HEK293 (cell line): ENCODE measurements around the gene FGR.

Source experiments
- CTCF ChIA-PET: fragments of 350-600 bp; formaldehyde crosslinking; extraction: SDS; loops from one replicate; lab custom pipeline; 2021; ENCODE audit warnings: antibody characterized with exemption; lab: Yijun Ruan, JAX
- POLR2A ChIA-PET: fragments of 300-600 bp; formaldehyde crosslinking; extraction: SDS; loops from one replicate; lab custom pipeline; 2020; ENCODE audit warnings: antibody characterized with exemption, inconsistent platforms; lab: Yijun Ruan, JAX
- H3K27ac ChIP-seq: fragments of 200-500 bp; sonication (Bioruptor generic); 2 replicates; pipeline ENCODE4 v1.5.1; 2014; ENCODE audit warnings: low read depth, low read length, control low read depth, inconsistent platforms; ENCODE audit errors: extremely low read depth
- H3K36me3 ChIP-seq, 2 experiments: fragments of 200-500 bp in 1 of 2; sonication (Bioruptor generic) in 1 of 2; 1 replicate in 1 of 2; 2 replicates in 1 of 2; pipeline ENCODE4 v1.5.1; 2014 to 2017; ENCODE audit warnings: inconsistent platforms in 2 of 2, low read length in 2 of 2; ENCODE audit not compliant: control insufficient read depth in 2 of 2, insufficient read depth in 1 of 2
- H3K4me1 ChIP-seq: fragments of 200-500 bp; sonication (Bioruptor generic); 2 replicates; pipeline ENCODE4 v1.5.1; 2014; ENCODE audit warnings: mild to moderate bottlenecking, low read length, inconsistent platforms; ENCODE audit not compliant: control insufficient read depth, insufficient read depth
- H3K4me3 ChIP-seq: 2 replicates; pipeline ENCODE4 v1.5.1; 2011; ENCODE audit warnings: low read depth, mild to moderate bottlenecking, control low read depth, low read length, moderate library complexity
- H3K9me3 ChIP-seq: fragments of 200-500 bp; sonication (Bioruptor generic); 2 replicates; pipeline ENCODE4 v1.5.1; 2014; ENCODE audit warnings: low read depth, low read length, inconsistent platforms; ENCODE audit not compliant: control insufficient read depth, insufficient read depth
- AEBP2 ChIP-seq: fragments of 450-650 bp; formaldehyde crosslinking; IDR thresholded peaks from 2 replicates; pipeline ENCODE4 v1.5.1; 2016; ENCODE audit warnings: missing biosample characterization, missing genetic modification characterization, borderline replicate concordance
- BCL11B ChIP-seq: fragments of 450-650 bp; formaldehyde crosslinking; IDR thresholded peaks from 2 replicates; pipeline ENCODE4 v1.5.1; 2016; ENCODE audit warnings: low read depth, missing biosample characterization, missing genetic modification characterization
- GLIS2 ChIP-seq: fragments of 450-650 bp; formaldehyde crosslinking; IDR thresholded peaks from 2 replicates; pipeline ENCODE4 v1.5.1; 2016; ENCODE audit warnings: missing biosample characterization, missing genetic modification characterization
- OVOL3 ChIP-seq: fragments of 450-650 bp; formaldehyde crosslinking; IDR thresholded peaks from 2 replicates; pipeline ENCODE4 v1.5.1; 2016; ENCODE audit warnings: missing biosample characterization, missing genetic modification characterization
- SCRT2 ChIP-seq: fragments of 450-650 bp; formaldehyde crosslinking; IDR thresholded peaks from 2 replicates; pipeline ENCODE4 v1.5.1; 2016; ENCODE audit warnings: missing biosample characterization, missing genetic modification characterization
- ZBTB17 ChIP-seq: fragments of 450-650 bp; formaldehyde crosslinking; IDR thresholded peaks from 2 replicates; pipeline ENCODE4 v1.5.1; 2016; ENCODE audit warnings: missing biosample characterization, missing genetic modification characterization
- ZNF121 ChIP-seq: fragments of 450-650 bp; formaldehyde crosslinking; IDR thresholded peaks from 2 replicates; pipeline ENCODE4 v1.5.1; 2016; ENCODE audit warnings: missing biosample characterization, missing genetic modification characterization
- ZNF138 ChIP-seq: fragments of 450-650 bp; formaldehyde crosslinking; IDR thresholded peaks from 2 replicates; pipeline ENCODE4 v1.5.1; 2016; ENCODE audit warnings: missing biosample characterization, missing genetic modification characterization, borderline replicate concordance
- ZNF146 ChIP-seq: fragments of 450-650 bp; formaldehyde crosslinking; IDR thresholded peaks from 2 replicates; pipeline ENCODE4 v1.5.1; 2016; ENCODE audit warnings: missing biosample characterization, missing genetic modification characterization
- ZNF223 ChIP-seq: fragments of 450-650 bp; formaldehyde crosslinking; IDR thresholded peaks from 2 replicates; pipeline ENCODE4 v1.5.1; 2016; ENCODE audit warnings: missing biosample characterization, missing genetic modification characterization
- ZNF341 ChIP-seq: fragments of 450-650 bp; formaldehyde crosslinking; IDR thresholded peaks from 2 replicates; pipeline ENCODE4; 2016; ENCODE audit warnings: low read depth, missing biosample characterization, missing genetic modification characterization
- ZNF391 ChIP-seq: fragments of 450-650 bp; formaldehyde crosslinking; IDR thresholded peaks from 2 replicates; pipeline ENCODE4 v1.5.1; 2016; ENCODE audit warnings: low read depth, missing biosample characterization, missing genetic modification characterization, borderline replicate concordance
- ZNF398 ChIP-seq: fragments of 450-650 bp; formaldehyde crosslinking; IDR thresholded peaks from 2 replicates; pipeline ENCODE4 v1.5.1; 2017; ENCODE audit warnings: missing biosample characterization, missing genetic modification characterization
- ZNF426 ChIP-seq: fragments of 450-650 bp; formaldehyde crosslinking; IDR thresholded peaks from 2 replicates; pipeline ENCODE4 v1.5.1; 2017; ENCODE audit warnings: missing biosample characterization, missing genetic modification characterization, mild to moderate bottlenecking, inconsistent platforms, moderate library complexity
- ZNF433 ChIP-seq: fragments of 450-650 bp; formaldehyde crosslinking; IDR thresholded peaks from 2 replicates; pipeline ENCODE4 v1.5.1; 2016; ENCODE audit warnings: missing biosample characterization, missing genetic modification characterization, low read depth
- ZNF529 ChIP-seq: fragments of 450-650 bp; formaldehyde crosslinking; IDR thresholded peaks from 2 replicates; pipeline ENCODE4 v1.5.1; 2017; ENCODE audit warnings: missing genetic modification characterization, missing biosample characterization; ENCODE audit not compliant: insufficient replicate concordance
- ZNF600 ChIP-seq: fragments of 450-650 bp; formaldehyde crosslinking; IDR thresholded peaks from 2 replicates; pipeline ENCODE4 v1.5.1; 2016; ENCODE audit warnings: missing biosample characterization, missing genetic modification characterization
- ZNF645 ChIP-seq: fragments of 450-650 bp; formaldehyde crosslinking; IDR thresholded peaks from 2 replicates; pipeline ENCODE4; 2016; ENCODE audit warnings: missing biosample characterization, missing genetic modification characterization
- ZNF658 ChIP-seq: fragments of 450-650 bp; formaldehyde crosslinking; IDR thresholded peaks from 2 replicates; pipeline ENCODE4; 2016; ENCODE audit warnings: missing biosample characterization, missing genetic modification characterization
- ZNF670 ChIP-seq: fragments of 450-650 bp; formaldehyde crosslinking; IDR thresholded peaks from 2 replicates; pipeline ENCODE4 v1.5.1; 2016; ENCODE audit warnings: missing biosample characterization, missing genetic modification characterization, low read depth
- ZSCAN23 ChIP-seq: fragments of 450-650 bp; formaldehyde crosslinking; IDR thresholded peaks from 2 replicates; pipeline ENCODE4 v1.5.1; 2016; ENCODE audit warnings: missing biosample characterization, missing genetic modification characterization
- ZSCAN4 ChIP-seq: fragments of 450-650 bp; formaldehyde crosslinking; IDR thresholded peaks from 2 replicates; pipeline ENCODE4 v1.5.1; 2017; ENCODE audit warnings: missing biosample characterization, missing genetic modification characterization
- TF ChIP-seq, protein P1 (sequence below): fragments of 450-650 bp; formaldehyde crosslinking; IDR thresholded peaks from 2 replicates; pipeline ENCODE4 v1.5.1; 2016; ENCODE audit warnings: missing biosample characterization, missing genetic modification characterization
- TF ChIP-seq, protein P2 (sequence below): IDR thresholded peaks from 2 replicates; pipeline ENCODE4 v1.6.1; 2011; ENCODE audit warnings: mild to moderate bottlenecking, low read depth, low read length, borderline replicate concordance

Gene FGR

DNA sequence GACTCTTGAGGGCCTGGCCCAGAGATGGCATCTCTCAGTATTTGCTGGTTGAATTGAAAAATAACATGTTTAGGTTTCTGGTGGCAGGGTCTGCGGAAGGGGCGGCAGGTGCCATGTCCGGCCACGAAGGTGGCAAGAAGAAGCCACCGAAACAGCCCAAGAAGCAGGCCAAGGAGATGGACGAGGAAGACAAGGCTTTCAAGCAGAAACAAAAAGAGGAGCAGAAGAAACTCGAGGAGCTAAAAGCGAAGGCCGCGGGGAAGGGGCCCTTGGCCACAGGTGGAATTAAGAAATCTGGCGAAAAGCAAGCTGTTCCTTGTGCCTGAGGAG, 14.3 kb upstream of the FGR start:
- POLR2A ChIA-PET = no interaction called here
- no peak overlapping the region for H3K4me3 ChIP-seq
- CTCF ChIA-PET = interaction anchor here (0.6 to 3.3 kb wide), 7 partner anchors 9 to 260 kb away, joined by 3 to 30 read pairs (median 5); no protein-coding TSS in a partner anchor
- TF ChIP-seq ZSCAN4 (tag by site-specific recombination) = no peak
- no peak for TF ChIP-seq OVOL3 (tag by site-specific recombination)
- TF ChIP-seq ZNF398 (tag by site-specific recombination) = no peak
- TF ChIP-seq ZNF670 (tag by site-specific recombination) = no peak
- TF ChIP-seq ZNF426 (tag by site-specific recombination) = no peak
- no peak for TF ChIP-seq ZSCAN23 (tag by site-specific recombination)
- no peaks in the 10 kb centered on the region for H3K9me3 ChIP-seq
- H3K4me1 ChIP-seq = peaks cover 5% of the 10 kb centered on the region
- H3K27ac ChIP-seq = no peak overlapping the region
- H3K36me3 ChIP-seq = no peaks in the 10 kb centered on the region

GRCh38 chr1:27648602-27649305, 13.8 kb upstream of the FGR start:
- CTCF ChIA-PET = interaction anchor here (0.6 to 2.4 kb wide), 3 partner anchors 40 to 259 kb away, joined by 4 to 10 read pairs (median 5); no protein-coding TSS in a partner anchor
- POLR2A ChIA-PET = no interaction called here
- H3K36me3 ChIP-seq = no peaks in the 10 kb centered on the region
- peaks cover 5% of the 10 kb centered on the region for H3K4me1 ChIP-seq
- H3K4me3 ChIP-seq = no peak overlapping the region
- no peak overlapping the region for H3K27ac ChIP-seq
- H3K9me3 ChIP-seq = no peaks in the 10 kb centered on the region
- TF ChIP-seq ZNF121 (tag by site-specific recombination) (peak; percentile 92), ZNF146 (tag by site-specific recombination) (no peak), ZNF658 (tag by site-specific recombination) (no peak), ZBTB17 (tag by site-specific recombination) (0 out of 2 replicates have a peak, but pooled peaks have one; percentile 25), SCRT2 (no peak), BCL11B (tag by site-specific recombination) (no peak), GLIS2 (tag by site-specific recombination) (no peak), ZNF391 (no peak), ZNF529 (tag by site-specific recombination) (no peak), ZNF138 (tag by site-specific recombination) (no peak), ZNF600 (tag by site-specific recombination) (no peak), ZNF433 (tag by site-specific recombination) (no peak), AEBP2 (tag by site-specific recombination) (no peak), ZNF223 (no peak), ZNF341 (tag by site-specific recombination) (no peak), ZNF645 (tag by site-specific recombination) (no peak)
- TF ChIP-seq, protein P1, sequence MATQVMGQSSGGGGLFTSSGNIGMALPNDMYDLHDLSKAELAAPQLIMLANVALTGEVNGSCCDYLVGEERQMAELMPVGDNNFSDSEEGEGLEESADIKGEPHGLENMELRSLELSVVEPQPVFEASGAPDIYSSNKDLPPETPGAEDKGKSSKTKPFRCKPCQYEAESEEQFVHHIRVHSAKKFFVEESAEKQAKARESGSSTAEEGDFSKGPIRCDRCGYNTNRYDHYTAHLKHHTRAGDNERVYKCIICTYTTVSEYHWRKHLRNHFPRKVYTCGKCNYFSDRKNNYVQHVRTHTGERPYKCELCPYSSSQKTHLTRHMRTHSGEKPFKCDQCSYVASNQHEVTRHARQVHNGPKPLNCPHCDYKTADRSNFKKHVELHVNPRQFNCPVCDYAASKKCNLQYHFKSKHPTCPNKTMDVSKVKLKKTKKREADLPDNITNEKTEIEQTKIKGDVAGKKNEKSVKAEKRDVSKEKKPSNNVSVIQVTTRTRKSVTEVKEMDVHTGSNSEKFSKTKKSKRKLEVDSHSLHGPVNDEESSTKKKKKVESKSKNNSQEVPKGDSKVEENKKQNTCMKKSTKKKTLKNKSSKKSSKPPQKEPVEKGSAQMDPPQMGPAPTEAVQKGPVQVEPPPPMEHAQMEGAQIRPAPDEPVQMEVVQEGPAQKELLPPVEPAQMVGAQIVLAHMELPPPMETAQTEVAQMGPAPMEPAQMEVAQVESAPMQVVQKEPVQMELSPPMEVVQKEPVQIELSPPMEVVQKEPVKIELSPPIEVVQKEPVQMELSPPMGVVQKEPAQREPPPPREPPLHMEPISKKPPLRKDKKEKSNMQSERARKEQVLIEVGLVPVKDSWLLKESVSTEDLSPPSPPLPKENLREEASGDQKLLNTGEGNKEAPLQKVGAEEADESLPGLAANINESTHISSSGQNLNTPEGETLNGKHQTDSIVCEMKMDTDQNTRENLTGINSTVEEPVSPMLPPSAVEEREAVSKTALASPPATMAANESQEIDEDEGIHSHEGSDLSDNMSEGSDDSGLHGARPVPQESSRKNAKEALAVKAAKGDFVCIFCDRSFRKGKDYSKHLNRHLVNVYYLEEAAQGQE (tag by site-specific recombination) = peak; percentile 46; the same call in 1 of the 2 replicates
- TF ChIP-seq, protein P2, sequence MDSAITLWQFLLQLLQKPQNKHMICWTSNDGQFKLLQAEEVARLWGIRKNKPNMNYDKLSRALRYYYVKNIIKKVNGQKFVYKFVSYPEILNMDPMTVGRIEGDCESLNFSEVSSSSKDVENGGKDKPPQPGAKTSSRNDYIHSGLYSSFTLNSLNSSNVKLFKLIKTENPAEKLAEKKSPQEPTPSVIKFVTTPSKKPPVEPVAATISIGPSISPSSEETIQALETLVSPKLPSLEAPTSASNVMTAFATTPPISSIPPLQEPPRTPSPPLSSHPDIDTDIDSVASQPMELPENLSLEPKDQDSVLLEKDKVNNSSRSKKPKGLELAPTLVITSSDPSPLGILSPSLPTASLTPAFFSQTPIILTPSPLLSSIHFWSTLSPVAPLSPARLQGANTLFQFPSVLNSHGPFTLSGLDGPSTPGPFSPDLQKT = no peak
